ENCODE results near the gene P2RX4.

Gene P2RX4

DNA sequence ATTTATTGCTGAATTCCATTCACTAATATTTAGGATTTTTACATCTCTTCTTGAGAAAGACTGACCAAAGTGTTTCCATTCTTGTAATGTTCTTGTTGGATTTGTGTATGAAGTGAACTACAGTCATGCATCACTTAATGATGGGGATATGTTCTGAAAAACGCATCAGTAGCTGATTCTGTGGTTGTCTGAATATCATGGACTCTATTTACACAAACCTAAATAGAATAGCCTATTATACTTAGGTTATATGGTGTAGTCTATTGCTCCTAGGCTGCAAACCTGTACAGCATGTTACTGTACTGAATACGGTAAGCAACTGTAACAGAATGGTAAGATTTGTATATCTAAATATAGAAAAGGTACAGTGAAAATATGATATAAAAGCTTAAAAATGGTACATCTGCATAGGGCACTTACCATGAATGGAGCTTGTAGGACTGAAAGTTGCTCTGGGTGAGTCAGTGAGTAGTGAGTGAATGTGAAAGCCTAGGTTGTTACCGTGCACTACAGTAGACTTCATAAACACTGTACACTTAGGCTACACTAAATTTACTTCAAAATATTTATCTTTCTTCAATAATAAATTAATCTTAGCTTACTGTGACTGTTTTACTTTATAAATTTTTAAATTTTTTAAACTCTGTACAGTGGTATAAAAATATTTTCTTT lies 27.6 kb upstream of the P2RX4 start:
- DNase-seq (ENCODE audit: low spot score): no peak
- TF ChIP-seq, protein P1, sequence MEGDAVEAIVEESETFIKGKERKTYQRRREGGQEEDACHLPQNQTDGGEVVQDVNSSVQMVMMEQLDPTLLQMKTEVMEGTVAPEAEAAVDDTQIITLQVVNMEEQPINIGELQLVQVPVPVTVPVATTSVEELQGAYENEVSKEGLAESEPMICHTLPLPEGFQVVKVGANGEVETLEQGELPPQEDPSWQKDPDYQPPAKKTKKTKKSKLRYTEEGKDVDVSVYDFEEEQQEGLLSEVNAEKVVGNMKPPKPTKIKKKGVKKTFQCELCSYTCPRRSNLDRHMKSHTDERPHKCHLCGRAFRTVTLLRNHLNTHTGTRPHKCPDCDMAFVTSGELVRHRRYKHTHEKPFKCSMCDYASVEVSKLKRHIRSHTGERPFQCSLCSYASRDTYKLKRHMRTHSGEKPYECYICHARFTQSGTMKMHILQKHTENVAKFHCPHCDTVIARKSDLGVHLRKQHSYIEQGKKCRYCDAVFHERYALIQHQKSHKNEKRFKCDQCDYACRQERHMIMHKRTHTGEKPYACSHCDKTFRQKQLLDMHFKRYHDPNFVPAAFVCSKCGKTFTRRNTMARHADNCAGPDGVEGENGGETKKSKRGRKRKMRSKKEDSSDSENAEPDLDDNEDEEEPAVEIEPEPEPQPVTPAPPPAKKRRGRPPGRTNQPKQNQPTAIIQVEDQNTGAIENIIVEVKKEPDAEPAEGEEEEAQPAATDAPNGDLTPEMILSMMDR (IDR thresholded peaks at IDR 0.05; ENCODE audit: extremely low read depth, missing control alignments): no peak

DNA sequence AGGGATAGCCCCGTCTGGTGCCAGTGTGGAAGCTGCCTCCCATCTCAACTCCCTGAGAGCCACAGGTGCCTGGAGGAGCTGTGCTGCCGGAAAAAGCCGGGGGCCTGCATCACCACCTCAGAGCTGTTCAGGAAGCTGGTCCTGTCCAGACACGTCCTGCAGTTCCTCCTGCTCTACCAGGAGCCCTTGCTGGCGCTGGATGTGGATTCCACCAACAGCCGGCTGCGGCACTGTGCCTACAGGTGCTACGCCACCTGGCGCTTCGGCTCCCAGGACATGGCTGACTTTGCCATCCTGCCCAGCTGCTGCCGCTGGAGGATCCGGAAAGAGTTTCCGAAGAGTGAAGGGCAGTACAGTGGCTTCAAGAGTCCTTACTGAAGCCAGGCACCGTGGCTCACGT lies 25.5 kb upstream of the P2RX4 start:
- no peak for DNase-seq (ENCODE audit: low spot score)

GRCh38 chr12:121184984-121185889 lies 24.7 kb upstream of the P2RX4 start:
- TF ChIP-seq, protein P1 (IDR thresholded peaks at IDR 0.05; ENCODE audit: extremely low read depth, missing control alignments): no peak
- DNase-seq (ENCODE audit: low spot score): no peak

More for the DNA sequence above, 25.5 kb upstream of the P2RX4 start:
- TF ChIP-seq, protein P1 (IDR thresholded peaks at IDR 0.05; ENCODE audit: extremely low read depth, missing control alignments): no peak

DNA sequence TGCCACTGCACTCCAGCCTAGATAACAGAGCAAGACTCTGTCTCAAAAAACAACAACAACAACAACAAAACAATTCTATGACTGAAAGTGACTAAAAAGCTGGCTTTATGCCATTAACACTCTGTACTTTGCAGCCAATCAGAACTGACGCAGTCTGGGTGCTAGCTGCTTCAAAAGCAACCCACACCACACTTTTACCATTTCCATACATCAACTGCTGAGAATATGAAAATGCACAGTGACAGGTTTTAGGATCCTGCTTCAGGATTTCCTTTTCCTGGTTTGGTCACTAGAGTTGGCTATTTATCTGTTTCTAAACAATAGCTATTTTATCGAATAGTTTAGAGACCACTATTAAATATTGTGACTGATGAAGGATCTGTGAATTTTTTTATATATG lies 23.1 kb upstream of the P2RX4 start:
- TF ChIP-seq, protein P1 (IDR thresholded peaks at IDR 0.05; ENCODE audit: extremely low read depth, missing control alignments): no peak

DNA sequence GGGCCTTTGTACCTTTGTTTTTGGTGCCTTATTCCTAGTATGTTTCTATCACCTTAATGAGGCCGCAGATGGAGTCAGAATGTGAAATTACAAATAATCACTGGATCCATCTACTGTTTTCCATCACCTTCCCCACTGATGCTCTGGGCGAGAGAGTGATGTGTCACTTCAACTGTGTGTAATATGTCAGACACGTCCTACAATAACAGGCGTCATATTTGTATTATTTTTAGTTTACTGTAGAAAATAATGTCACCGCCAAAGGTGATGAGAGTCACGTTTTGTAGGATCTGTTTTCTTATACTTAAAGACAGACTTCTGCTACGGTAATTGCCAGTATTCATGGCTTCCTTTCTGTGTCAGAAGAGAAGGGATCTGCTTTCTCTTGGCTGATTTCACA lies 22.4 kb upstream of the P2RX4 start:
- TF ChIP-seq, protein P1 (IDR thresholded peaks at IDR 0.05; ENCODE audit: extremely low read depth, missing control alignments): no peak
- no peak for DNase-seq (ENCODE audit: low spot score)

More for the DNA sequence above, 23.1 kb upstream of the P2RX4 start:
- DNase-seq (ENCODE audit: low spot score): no peak

DNA sequence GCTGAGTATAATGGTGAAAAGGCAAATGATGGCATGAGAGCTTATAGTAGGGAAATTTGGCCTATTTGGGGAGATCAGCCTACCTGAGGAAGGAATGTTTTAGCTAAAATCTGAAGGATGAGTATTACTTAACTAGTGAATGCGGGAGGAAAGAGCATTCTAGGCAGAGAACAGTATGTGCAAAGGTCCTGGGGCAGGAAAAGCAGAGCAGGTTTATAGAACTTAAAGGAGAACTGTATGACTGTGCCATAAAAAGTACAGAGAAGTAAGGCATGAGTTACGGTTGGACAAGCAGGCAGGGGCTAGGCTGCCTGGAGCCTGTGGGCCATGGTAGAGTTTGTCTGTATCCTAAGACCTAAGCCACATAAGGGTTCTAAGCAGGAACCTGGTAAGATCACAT lies 21.7 kb upstream of the P2RX4 start:
- TF ChIP-seq, protein P1 (IDR thresholded peaks at IDR 0.05; ENCODE audit: extremely low read depth, missing control alignments): no peak
- no peak for DNase-seq (ENCODE audit: low spot score)

- TF ChIP-seq, protein P1 (IDR thresholded peaks at IDR 0.05; ENCODE audit: extremely low read depth, missing control alignments): no peak
Observed at GRCh38 chr12:121189131-121189530, 20.8 kb upstream of the P2RX4 start.

More at GRCh38 chr12:121189131-121189530, 20.8 kb upstream of the P2RX4 start:
- DNase-seq (ENCODE audit: low spot score): no peak
